SH-SY5Y (cell line): Measurements from ENCODE around the gene PPARG.

Source experiments
- GATA2 ChIP-seq: IDR thresholded peaks from 2 replicates; pipeline ENCODE4 v1.6.1; 2011; ENCODE audit warnings: mild to moderate bottlenecking, low read depth, low read length
- GATA3 ChIP-seq: IDR thresholded peaks from 2 replicates; pipeline ENCODE4 v1.6.1; 2011; ENCODE audit warnings: low read depth, mild to moderate bottlenecking, low read length, moderate library complexity

GRCh38 chr3:12416731-12417130, 127.9 kb downstream of the PPARG start:
- TF ChIP-seq GATA3 (no peak), GATA2 (no peak)
